ENCODE measurements around the gene ZNF710.

DNA sequence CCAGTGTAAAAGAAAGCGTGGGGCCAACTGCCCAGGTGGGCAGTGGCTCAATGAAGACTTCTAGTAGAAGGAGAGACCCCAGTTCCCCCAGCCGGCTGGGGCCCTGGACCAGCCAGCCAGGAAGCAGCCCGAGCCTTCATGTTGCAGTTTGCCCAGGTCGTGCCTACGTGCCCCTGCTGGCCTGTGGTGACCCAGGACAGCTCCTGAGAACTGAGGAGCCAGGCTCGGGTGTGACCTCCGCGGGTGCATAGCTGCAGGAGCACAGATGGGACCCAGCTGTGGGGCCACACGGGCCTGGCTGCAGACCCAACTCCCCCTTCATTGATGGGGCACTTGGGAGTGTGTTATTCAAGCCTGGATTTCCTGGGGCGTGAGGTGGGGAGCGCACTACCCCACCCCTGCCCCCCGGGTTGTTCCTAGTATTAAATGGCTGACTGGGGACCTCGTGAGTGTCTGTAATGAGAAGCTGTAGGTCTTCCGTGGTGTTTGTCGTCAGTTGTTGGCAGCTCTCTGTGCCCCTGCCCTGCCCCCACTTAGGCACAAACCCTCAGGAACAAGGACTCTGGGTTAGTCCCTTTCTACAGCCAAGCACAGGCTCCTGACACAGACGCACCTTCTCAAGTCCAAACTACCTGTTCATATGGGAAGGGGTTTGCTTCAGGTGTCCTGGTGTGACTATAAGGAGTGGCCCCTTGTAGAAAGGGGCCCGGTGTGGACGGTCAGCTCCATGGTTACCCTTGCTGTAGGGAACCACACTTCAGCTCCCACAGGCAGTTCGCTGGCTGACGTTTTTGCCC, 62.0 kb downstream of the ZNF710 start:
- TF ChIP-seq, protein P1, sequence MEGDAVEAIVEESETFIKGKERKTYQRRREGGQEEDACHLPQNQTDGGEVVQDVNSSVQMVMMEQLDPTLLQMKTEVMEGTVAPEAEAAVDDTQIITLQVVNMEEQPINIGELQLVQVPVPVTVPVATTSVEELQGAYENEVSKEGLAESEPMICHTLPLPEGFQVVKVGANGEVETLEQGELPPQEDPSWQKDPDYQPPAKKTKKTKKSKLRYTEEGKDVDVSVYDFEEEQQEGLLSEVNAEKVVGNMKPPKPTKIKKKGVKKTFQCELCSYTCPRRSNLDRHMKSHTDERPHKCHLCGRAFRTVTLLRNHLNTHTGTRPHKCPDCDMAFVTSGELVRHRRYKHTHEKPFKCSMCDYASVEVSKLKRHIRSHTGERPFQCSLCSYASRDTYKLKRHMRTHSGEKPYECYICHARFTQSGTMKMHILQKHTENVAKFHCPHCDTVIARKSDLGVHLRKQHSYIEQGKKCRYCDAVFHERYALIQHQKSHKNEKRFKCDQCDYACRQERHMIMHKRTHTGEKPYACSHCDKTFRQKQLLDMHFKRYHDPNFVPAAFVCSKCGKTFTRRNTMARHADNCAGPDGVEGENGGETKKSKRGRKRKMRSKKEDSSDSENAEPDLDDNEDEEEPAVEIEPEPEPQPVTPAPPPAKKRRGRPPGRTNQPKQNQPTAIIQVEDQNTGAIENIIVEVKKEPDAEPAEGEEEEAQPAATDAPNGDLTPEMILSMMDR (IDR thresholded peaks at IDR 0.05) = no peak
- TF ChIP-seq POLR2AphosphoS5 (IDR thresholded peaks at IDR 0.05) = no peak
- no peak for TF ChIP-seq POLR2A (IDR thresholded peaks at IDR 0.05)
- no peak for TF ChIP-seq EP300 (IDR thresholded peaks at IDR 0.05)
